A673 (cell line): Measurements from ENCODE around the gene OTOGL. TPM values are rescaled to one million over a fixed set of nuclear protein-coding genes. Genes with fewer than 3 reads are reported as not detected.

Experiments
- BruUV-seq: library from RNA; stranded (reverse); fragments of 400-500 nt; replicated peaks from 2 replicates; lab custom pipeline; 2021; lab: Mats Ljungman, UMichigan
- CTCF ChIA-PET: fragments of 300-600 bp; sonication (Branson Sonifier 250); formaldehyde crosslinking; loops from one replicate; lab custom pipeline; 2022; ENCODE audit warnings: antibody characterized with exemption; lab: Charles Lee
- POLR2A ChIA-PET: fragments of 300-600 bp; sonication (Branson Sonifier 250); formaldehyde crosslinking; loops from one replicate; lab custom pipeline; 2022; ENCODE audit warnings: antibody characterized with exemption; ENCODE audit not compliant: low non-redundant PET; lab: Charles Lee
- DNase-seq: peaks from one replicate; pipeline ENCODE4 v3.0.0-alpha.2; 2015; ENCODE audit warnings: low spot score
- H3K27ac ChIP-seq: fragments of 200-600 bp; sonication (generic); 2 replicates; pipeline ENCODE4 v1.5.1; 2016; ENCODE audit warnings: mixed run types, low read depth, mild to moderate bottlenecking, mixed read lengths, antibody characterized with exemption, low read length; ENCODE audit not compliant: poor library complexity, severe bottlenecking
- H3K27me3 ChIP-seq: fragments of 200-600 bp; sonication (generic); replicated peaks from 2 replicates; pipeline ENCODE4 v1.6.1; 2017; ENCODE audit warnings: mixed run types, low read depth, mild to moderate bottlenecking, mixed read lengths, antibody characterized with exemption, low read length; ENCODE audit not compliant: insufficient read depth, poor library complexity
- H3K36me3 ChIP-seq: fragments of 200-600 bp; sonication (generic); 2 replicates; pipeline ENCODE4 v1.6.1; 2016; ENCODE audit warnings: mixed run types, mild to moderate bottlenecking, mixed read lengths, antibody characterized with exemption, low read length; ENCODE audit not compliant: insufficient read depth, poor library complexity, severe bottlenecking
- H3K4me1 ChIP-seq: fragments of 200-600 bp; sonication (generic); 2 replicates; pipeline ENCODE4 v1.6.1; 2017; ENCODE audit warnings: mixed run types, mild to moderate bottlenecking, mixed read lengths, antibody characterized with exemption, low read length; ENCODE audit not compliant: insufficient read depth, poor library complexity, severe bottlenecking
- H3K4me3 ChIP-seq: fragments of 200-600 bp; sonication (generic); 2 replicates; pipeline ENCODE4 v1.5.1; 2016; ENCODE audit warnings: low read depth, mixed run types, mild to moderate bottlenecking, mixed read lengths, low read length; ENCODE audit not compliant: poor library complexity, severe bottlenecking
- H3K9me3 ChIP-seq: fragments of 200-600 bp; sonication (generic); 2 replicates; pipeline ENCODE4 v1.6.1; 2016; ENCODE audit warnings: mixed run types, low read depth, mild to moderate bottlenecking, mixed read lengths, antibody characterized with exemption, low read length; ENCODE audit not compliant: poor library complexity, severe bottlenecking
- CTCF ChIP-seq: fragments of 300-800, 200-600 bp; sonication (generic); conservative IDR thresholded peaks from 2 replicates; pipeline ENCODE4 v1.5.1; 2017; ENCODE audit warnings: low read depth, mild to moderate bottlenecking, antibody characterized with exemption, low read length, moderate library complexity, mixed read lengths
- EZH2 ChIP-seq: fragments of 200-600 bp; sonication (generic); IDR thresholded peaks from 2 replicates; pipeline ENCODE4 v1.6.1; 2017; ENCODE audit warnings: borderline replicate concordance, low read depth, mild to moderate bottlenecking, mixed read lengths, antibody characterized with exemption, low read length; ENCODE audit not compliant: poor library complexity, severe bottlenecking
- intact Hi-C: fragments of 100-400 bp; cut with micrococcal nuclease; formaldehyde crosslinking; loops from one replicate; pipeline ENCODE4 v1.10.0; 2022; ENCODE audit not compliant: unreplicated experiment
- total RNA-seq: library from RNA; stranded (reverse); gene quantifications from 2 replicates; pipeline ENCODE4 v1.2.3, GENCODE V29; 2021

Gene OTOGL
- total RNA-seq, 1 experiment from 2014 or later, result 0.73 TPM

- Histone ChIP-seq H3K27me3 (no peaks in the 10 kb centered on the region), H3K27ac (no peak overlapping the region), H3K4me1 (no peaks in the 10 kb centered on the region), H3K36me3 (no peaks in the 10 kb centered on the region), H3K9me3 (no peaks in the 10 kb centered on the region), H3K4me3 (no peak overlapping the region)
- DNase-seq, result no peak
- intact Hi-C loops, result no loop called here
- ChIA-PET CTCF (no interaction called here), POLR2A (no interaction called here)
- TF ChIP-seq CTCF, result no peak
- no TSS peak for BruUV-seq
Observed at GRCh38 chr12:80056232-80056631, 43.1 kb upstream of the OTOGL start.

GRCh38 chr12:80056845-80057244, 42.5 kb upstream of the OTOGL start:
- ChIA-PET POLR2A (no interaction called here), CTCF (no interaction called here)
- no peak overlapping the region for H3K4me3 ChIP-seq
- TF ChIP-seq CTCF (no peak), EZH2 (no peak)
- H3K27me3 ChIP-seq, result no peaks in the 10 kb centered on the region
- H3K27ac ChIP-seq, result no peak overlapping the region
- H3K36me3 ChIP-seq, result no peaks in the 10 kb centered on the region
- no peak for DNase-seq
- BruUV-seq, result no TSS peak
- no peaks in the 10 kb centered on the region for H3K4me1 ChIP-seq
- no peaks in the 10 kb centered on the region for H3K9me3 ChIP-seq
- intact Hi-C loops, result no loop called here

- DNase-seq, result no peak
- Histone ChIP-seq H3K9me3 (no peaks in the 10 kb centered on the region), H3K4me3 (no peak overlapping the region), H3K4me1 (no peaks in the 10 kb centered on the region), H3K27me3 (no peaks in the 10 kb centered on the region), H3K27ac (no peak overlapping the region), H3K36me3 (no peaks in the 10 kb centered on the region)
- TF ChIP-seq CTCF, result no peak
- TF ChIP-seq EZH2, result no peak
- no TSS peak for BruUV-seq
- CTCF ChIA-PET, result no interaction called here
- POLR2A ChIA-PET, result no interaction called here
- intact Hi-C loops, result no loop called here
Observed at GRCh38 chr12:80058586-80058985, 40.8 kb upstream of the OTOGL start.
